ENCODE measurements around the gene PKNOX1.
"Not testable (repeated sequence)": the region's sequence is repeated elsewhere in the genome, so short reads cannot be mapped to it uniquely, and the experiment has no call there.

GRCh38 chr21:42989370-42989769 is 15.0 kb downstream of the PKNOX1 start:
- TF ChIP-seq CTCF, POLR2AphosphoS5 (IDR thresholded peaks at IDR 0.05): not testable (repeated sequence)
